Measurements from ENCODE around the gene SERPINB6. TPM values are rescaled to one million over a fixed set of nuclear protein-coding genes. Genes with fewer than 3 reads are reported as not detected.

The SERPINB6 gene
- total RNA-seq (ENCODE audit: unreplicated experiment) = 14.0 TPM
- long read RNA-seq, transcript SERPINB6-205 (7 exons, 1,315 nt) = major isoform, 7 of 14 reads
- long read RNA-seq, partial matches to known transcripts = 0 of 14 reads
- long read RNA-seq, other reads (novel, unspliced or antisense) = 2 of 14 reads

DNA sequence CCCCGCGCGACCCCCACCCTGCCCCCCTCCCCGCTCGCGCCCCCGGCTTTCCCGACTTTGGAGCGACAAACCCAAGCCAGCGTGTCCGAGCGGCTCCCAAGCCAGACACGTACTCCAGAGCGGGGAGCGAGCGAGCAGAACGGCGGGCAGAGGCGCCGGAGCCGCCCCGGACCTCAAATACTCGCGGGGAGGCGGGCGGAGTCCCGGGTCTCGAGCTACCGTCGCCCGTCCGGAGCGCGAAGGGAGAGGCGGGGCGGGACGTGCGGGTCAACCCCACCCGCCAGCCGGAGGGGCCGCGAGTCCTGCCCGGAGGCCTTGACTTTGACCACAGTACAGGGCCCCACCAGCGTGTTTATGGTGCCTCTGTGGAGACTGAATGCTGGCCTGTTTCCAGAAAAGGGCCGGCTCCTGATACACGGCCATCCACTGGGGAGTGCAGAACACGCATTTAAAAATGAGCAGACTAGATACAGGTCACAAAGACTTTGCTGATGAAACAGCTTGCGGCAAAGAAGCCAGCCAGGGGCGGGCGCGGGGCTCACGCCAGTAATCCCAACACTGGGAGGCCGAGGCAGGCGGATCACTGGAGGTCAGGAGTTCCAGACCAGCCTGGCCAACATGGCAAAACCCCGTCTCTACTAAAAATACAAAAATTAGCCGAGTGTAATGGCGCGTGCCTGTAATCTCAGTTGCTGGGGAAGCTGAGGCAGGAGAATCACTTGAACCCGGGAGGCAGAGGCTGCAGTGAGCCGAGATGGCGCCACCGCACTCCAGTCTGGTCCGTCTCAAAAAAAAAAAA lies at the start of gene SERPINB6:
Gene SERPINB6, minus strand, starts transcription at position 148 of the 799 bp plus-strand sequence. CDS start 12,235 bp downstream, outside the sequence.
- H3K27me3 Mint-ChIP-seq (ENCODE audit: unreplicated experiment) = peaks cover 6% of the 10 kb centered on the region
- TF ChIP-seq CTCF (IDR thresholded peaks at IDR 0.05; ENCODE audit: partially characterized antibody, unreplicated experiment) = no peak
- peak within 1 kb of the TSS; percentile 43 for H3K27ac Mint-ChIP-seq (ENCODE audit: unreplicated experiment)
- H3K4me3 Mint-ChIP-seq (ENCODE audit: unreplicated experiment) = peak within 1 kb of the TSS; percentile 86
- H3K4me1 Mint-ChIP-seq (ENCODE audit: low read depth, unreplicated experiment) = no peaks in the 10 kb centered on the region
- peaks cover 2% of the 10 kb centered on the region for H3K9me3 Mint-ChIP-seq (ENCODE audit: unreplicated experiment)
- peak; percentile 65 for DNase-seq
- H3K36me3 Mint-ChIP-seq (ENCODE audit: unreplicated experiment) = no peaks in the 10 kb centered on the region

DNA sequence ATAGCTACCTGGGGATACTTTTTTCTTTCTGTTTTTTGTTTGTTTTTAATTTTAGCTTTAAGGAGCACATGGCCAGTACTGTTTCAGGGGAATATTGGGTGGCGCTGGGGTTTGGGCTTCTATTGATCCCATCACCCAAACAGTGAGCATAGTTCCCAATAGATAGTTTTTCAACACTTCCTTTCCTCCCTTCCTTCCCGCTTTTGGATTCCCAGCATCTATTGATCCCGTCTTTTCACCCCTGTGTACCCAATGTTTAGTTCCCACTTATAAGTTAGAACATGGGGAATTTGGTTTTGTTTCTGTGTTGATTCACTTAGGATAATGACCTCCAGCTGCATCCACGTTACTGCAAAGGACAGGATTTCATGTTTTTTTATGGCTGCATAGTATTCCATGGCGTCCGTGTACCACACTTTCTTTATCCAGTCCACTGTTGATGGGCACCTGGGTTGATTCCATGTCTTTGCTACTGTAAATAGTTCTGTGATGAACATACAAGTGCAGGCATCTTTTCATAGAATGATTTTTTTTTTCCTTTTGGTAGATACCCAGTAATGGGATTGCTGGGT lies 48.5 kb upstream of the SERPINB6 start:
- H3K27me3 Mint-ChIP-seq (ENCODE audit: unreplicated experiment) = peaks cover 3% of the 10 kb centered on the region
- no peak for DNase-seq
- no peak overlapping the region for H3K27ac Mint-ChIP-seq (ENCODE audit: unreplicated experiment)
- peaks cover 12% of the 10 kb centered on the region for H3K4me1 Mint-ChIP-seq (ENCODE audit: low read depth, unreplicated experiment)
- no peak for TF ChIP-seq CTCF (IDR thresholded peaks at IDR 0.05; ENCODE audit: partially characterized antibody, unreplicated experiment)
- H3K4me3 Mint-ChIP-seq (ENCODE audit: unreplicated experiment) = no peak overlapping the region
- peaks cover 10% of the 10 kb centered on the region for H3K9me3 Mint-ChIP-seq (ENCODE audit: unreplicated experiment)
- H3K36me3 Mint-ChIP-seq (ENCODE audit: unreplicated experiment) = peaks cover 12% of the 10 kb centered on the region

GRCh38 chr6:3019065-3019464 lies 47.7 kb upstream of the SERPINB6 start:
- Mint-ChIP-seq H3K9me3 (ENCODE audit: unreplicated experiment) (peaks cover 13% of the 10 kb centered on the region), H3K4me1 (ENCODE audit: low read depth, unreplicated experiment) (peaks cover 12% of the 10 kb centered on the region), H3K27ac (ENCODE audit: unreplicated experiment) (no peak overlapping the region), H3K27me3 (ENCODE audit: unreplicated experiment) (peaks cover 3% of the 10 kb centered on the region), H3K4me3 (ENCODE audit: unreplicated experiment) (no peak overlapping the region), H3K36me3 (ENCODE audit: unreplicated experiment) (peaks cover 17% of the 10 kb centered on the region)
- no peak for DNase-seq
- no peak for TF ChIP-seq CTCF (IDR thresholded peaks at IDR 0.05; ENCODE audit: partially characterized antibody, unreplicated experiment)

DNA sequence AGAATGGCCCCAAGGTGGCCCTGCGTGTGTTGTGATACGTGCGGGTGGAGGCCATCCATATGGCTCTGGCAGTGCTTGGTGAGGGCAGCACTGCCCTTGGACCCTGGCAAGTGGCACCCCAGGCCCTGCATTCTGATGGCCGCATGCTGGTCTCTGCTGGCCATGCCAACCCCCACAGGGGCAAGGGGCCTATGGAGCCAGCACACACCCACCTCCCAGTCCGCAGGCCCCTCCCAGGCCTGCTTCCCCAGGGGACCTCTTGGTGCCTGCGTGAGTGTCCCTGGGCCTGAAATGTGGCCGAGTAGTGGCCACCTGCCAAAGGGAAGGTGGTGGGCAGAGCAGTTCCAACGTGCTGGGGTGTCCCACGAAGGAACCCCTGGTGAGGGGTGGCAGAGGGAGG lies 45.9 kb upstream of the SERPINB6 start:
- H3K9me3 Mint-ChIP-seq (ENCODE audit: unreplicated experiment) = peaks cover 13% of the 10 kb centered on the region
- H3K27ac Mint-ChIP-seq (ENCODE audit: unreplicated experiment) = no peak overlapping the region
- DNase-seq = no peak
- H3K36me3 Mint-ChIP-seq (ENCODE audit: unreplicated experiment) = peaks cover 26% of the 10 kb centered on the region
- no peak for TF ChIP-seq CTCF (IDR thresholded peaks at IDR 0.05; ENCODE audit: partially characterized antibody, unreplicated experiment)
- no peak overlapping the region for H3K4me3 Mint-ChIP-seq (ENCODE audit: unreplicated experiment)
- peaks cover 3% of the 10 kb centered on the region for H3K27me3 Mint-ChIP-seq (ENCODE audit: unreplicated experiment)
- no peaks in the 10 kb centered on the region for H3K4me1 Mint-ChIP-seq (ENCODE audit: low read depth, unreplicated experiment)

All from glutamatergic neuron (in vitro differentiated cells).